Measurements from ENCODE around the gene C1orf226.

The C1orf226 gene

DNA sequence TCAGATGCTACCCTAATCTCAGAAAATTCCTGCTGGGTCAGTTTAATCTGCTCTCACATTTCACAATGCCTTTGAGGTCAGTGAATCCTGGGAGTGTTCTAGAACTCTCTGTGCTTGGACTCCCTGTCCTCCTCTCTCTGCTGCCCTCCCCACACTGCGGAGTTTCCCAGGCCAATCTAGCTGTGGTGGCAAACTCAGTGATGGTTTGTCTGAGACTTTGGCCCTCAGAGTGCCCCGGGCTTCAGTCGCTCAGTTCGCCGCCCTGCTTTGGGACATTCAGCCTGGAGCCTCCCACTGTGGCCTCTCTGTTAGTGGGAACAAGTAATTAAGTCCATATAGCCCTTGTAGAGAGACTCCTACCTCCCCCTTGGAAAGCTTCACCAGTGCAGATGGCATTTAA, 7.1 kb downstream of the C1orf226 start:
- ATAC-seq (replicated peaks; ENCODE audit: extremely low read depth, poor library complexity, severe bottlenecking), result no peak
- H3K27me3 Mint-ChIP-seq, result peaks cover 75% of the 10 kb centered on the region

DNA sequence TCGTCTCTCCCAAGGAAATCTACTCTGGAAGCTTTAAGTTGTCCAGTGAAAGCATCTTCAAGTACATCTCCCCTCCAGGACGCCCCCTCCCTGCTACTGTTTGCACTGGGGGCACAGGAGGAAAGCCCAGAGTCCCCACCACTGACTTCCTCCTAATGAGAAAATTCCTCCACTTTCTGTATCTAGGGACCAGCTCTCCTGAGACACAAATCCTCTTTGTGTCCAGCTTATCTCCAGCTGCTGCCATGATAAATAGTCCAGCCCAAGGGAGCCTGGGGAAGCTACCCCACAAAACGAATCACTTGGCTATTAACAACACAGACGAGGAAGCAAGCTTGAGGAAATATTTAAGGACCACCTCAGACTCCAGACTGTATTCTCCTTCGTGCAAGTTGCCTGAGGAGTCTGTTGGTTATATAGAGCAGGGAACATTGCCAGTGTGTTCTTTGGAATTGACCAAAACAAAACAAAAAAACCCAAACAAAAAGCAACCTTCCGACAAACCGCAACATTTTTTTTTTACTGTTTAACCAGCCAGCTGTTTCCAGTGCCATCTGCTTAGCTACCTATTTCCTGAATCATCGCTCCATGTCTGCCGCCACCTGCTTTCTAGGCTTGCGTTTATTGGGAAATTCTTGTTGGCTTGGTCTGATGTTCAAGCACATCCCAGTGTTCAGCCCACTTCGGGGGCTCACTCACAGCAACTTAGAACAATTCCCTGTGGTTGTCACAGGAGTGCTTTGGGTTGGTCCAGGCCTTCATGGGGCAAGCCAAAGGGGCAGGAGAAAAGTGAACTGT, 7.7 kb downstream of the C1orf226 start:
- ATAC-seq (replicated peaks; ENCODE audit: extremely low read depth, poor library complexity, severe bottlenecking), result no peak
- no peak for DNase-seq (ENCODE audit: low spot score in 2 of 2)
- no peak overlapping the region for H3K27ac Mint-ChIP-seq (ENCODE audit: low read depth)
- no peak overlapping the region for H3K4me3 Mint-ChIP-seq
- H3K4me1 Mint-ChIP-seq, result peaks cover 6% of the 10 kb centered on the region
- no peaks in the 10 kb centered on the region for H3K36me3 Mint-ChIP-seq (ENCODE audit: insufficient read depth)
- peaks cover 76% of the 10 kb centered on the region for H3K27me3 Mint-ChIP-seq
- H3K9me3 Mint-ChIP-seq, result no peaks in the 10 kb centered on the region

More for the DNA sequence above, 7.1 kb downstream of the C1orf226 start:
- Mint-ChIP-seq H3K9me3 (no peaks in the 10 kb centered on the region), H3K36me3 (ENCODE audit: insufficient read depth) (no peaks in the 10 kb centered on the region), H3K27ac (ENCODE audit: low read depth) (no peak overlapping the region), H3K4me3 (no peak overlapping the region), H3K4me1 (peaks cover 6% of the 10 kb centered on the region)
- no peak for DNase-seq (ENCODE audit: low spot score in 2 of 2)

DNA sequence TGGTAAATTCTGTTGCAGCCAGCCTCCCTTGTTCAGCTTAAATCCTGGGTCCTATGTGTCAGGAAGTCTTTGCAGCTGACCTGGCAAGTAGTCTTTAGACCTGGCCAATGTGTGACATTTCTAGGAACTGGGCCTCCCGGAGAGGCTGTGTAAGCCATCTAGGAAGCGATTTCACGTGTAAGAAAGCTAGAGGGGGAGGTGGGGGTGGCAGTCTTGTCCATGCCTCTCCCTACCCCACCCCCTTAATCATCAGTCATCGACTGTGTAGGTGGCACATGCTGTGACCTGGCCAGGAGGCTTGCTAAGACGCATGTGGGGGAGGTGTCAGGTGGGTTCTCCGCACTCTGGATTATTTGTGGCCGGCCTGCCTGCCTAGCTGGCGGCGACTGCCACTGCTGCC, 8.4 kb downstream of the C1orf226 start:
- peaks cover 6% of the 10 kb centered on the region for H3K4me1 Mint-ChIP-seq
- peaks cover 75% of the 10 kb centered on the region for H3K27me3 Mint-ChIP-seq

DNA sequence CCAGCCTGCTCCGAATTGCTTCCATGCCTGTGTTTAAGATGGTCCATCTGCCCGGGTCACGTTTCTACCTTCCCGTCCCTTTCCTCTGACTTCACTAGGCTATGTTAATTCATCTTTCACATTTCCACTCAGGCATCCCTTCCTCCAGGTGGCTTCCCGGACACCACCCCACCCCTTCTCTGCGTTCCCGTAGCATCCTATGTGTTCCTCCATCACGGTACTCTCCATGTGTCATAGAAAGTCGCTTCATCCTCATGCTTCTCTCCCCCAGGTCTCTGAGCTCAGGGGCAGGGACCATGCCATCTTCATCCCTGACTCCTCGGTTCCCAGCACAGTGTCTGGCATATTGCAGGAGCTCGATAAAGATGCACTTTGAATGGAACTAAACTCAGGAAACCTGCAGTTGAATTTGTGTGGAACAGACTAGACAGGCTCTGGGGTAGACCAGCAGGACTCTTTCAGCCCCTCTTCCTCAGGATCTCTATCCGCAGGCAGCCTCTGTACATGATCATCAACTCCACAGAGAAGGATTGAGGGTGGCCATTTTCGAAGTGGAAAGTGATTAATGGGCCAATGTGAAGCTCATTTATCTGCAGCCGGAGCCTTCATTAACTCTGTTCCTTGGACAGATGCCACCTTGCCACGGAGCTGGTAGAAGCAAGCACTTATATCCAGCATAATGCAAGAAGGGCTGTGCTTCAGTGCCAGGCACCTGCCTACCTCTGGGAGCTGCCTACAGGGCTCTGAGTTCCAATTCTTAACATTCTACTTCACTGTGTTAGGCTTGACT, 9.1 kb downstream of the C1orf226 start:
- H3K9me3 Mint-ChIP-seq, result no peaks in the 10 kb centered on the region
- no peak overlapping the region for H3K4me3 Mint-ChIP-seq
- no peak overlapping the region for H3K27ac Mint-ChIP-seq (ENCODE audit: low read depth)
- H3K36me3 Mint-ChIP-seq (ENCODE audit: insufficient read depth), result no peaks in the 10 kb centered on the region
- peaks cover 69% of the 10 kb centered on the region for H3K27me3 Mint-ChIP-seq
- H3K4me1 Mint-ChIP-seq, result peaks cover 6% of the 10 kb centered on the region
- DNase-seq (ENCODE audit: low spot score in 2 of 2) (no peak), ATAC-seq (replicated peaks; ENCODE audit: extremely low read depth, poor library complexity, severe bottlenecking) (no peak)

More for the DNA sequence above, 8.4 kb downstream of the C1orf226 start:
- DNase-seq (ENCODE audit: low spot score in 2 of 2), result no peak
- H3K4me3 Mint-ChIP-seq, result no peak overlapping the region
- ATAC-seq (replicated peaks; ENCODE audit: extremely low read depth, poor library complexity, severe bottlenecking), result no peak
- H3K9me3 Mint-ChIP-seq, result no peaks in the 10 kb centered on the region
- no peaks in the 10 kb centered on the region for H3K36me3 Mint-ChIP-seq (ENCODE audit: insufficient read depth)
- no peak overlapping the region for H3K27ac Mint-ChIP-seq (ENCODE audit: low read depth)

DNA sequence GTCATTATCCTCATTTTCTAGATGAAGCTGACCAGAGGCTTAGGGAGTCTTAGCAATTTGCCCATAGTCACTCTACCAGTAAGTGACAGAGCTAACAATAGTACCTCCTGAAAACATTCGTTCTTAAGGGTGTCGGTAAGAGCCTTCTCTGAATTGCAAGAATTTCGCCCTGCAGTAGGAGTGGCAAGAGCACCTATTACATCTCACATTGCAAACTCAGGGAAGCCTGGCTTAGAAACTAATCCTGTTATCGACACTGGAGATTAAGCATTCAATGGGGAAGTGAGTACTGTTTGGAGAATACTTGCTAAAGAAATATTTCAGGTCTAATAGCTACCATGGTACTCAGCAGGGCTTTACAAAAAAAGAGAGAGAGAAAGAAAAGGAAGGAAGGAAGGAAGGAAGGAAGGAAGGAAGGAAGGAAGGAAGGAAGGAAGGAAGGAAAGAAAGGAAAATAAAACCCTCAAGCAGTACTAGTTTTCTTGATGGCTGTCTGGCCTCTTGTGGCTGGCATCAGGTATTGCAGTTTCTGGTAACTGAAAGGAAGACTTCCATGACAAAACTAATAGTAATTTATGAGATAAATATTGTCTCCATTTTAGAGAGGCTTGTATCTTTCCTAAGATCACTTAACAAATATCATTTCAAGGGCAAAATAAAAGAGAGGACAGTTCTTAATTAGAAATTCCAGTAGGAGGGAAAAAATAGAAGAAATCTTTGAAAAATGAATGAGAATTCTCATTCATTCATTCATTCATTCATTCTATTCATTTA, 10.4 kb downstream of the C1orf226 start:
- no peak for DNase-seq (ENCODE audit: low spot score in 2 of 2)

DNA sequence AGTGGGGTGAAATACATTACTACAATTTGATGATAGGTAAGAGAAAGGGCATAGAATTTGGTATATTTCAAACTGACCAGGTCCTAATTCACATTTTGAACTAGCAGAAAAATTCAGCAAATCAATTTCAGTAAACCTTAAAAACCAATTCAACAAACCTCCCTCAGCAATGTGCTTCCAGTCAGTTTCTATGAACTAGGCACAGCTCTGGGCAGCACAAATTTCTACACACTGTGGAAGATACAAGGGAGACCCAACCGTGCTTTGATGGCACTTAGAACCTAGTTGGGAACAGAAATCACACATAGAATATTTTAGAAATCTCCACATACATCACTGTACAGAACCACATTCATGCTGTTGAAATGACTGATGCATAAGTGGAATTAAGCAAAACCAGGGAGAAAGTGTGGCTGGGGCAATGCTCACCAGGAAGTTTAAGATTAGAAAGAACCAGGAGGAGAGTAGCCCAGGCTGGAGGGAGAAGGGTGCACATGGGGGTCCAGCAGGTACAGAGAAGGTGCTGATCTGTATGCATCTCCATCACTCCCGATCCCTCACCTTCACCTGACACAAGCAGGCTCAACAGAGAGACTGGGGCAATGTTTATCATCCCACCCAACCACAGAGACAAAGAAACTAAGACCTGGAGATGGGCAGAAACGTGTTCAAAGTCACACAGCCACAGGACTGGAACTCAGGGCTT, 14.8 kb downstream of the C1orf226 start:
- Mint-ChIP-seq H3K4me1 (peaks cover 6% of the 10 kb centered on the region), H3K27ac (ENCODE audit: low read depth) (no peak overlapping the region), H3K36me3 (ENCODE audit: insufficient read depth) (peaks cover 1% of the 10 kb centered on the region), H3K4me3 (no peak overlapping the region), H3K27me3 (peaks cover 70% of the 10 kb centered on the region), H3K9me3 (no peaks in the 10 kb centered on the region)
- ATAC-seq (replicated peaks; ENCODE audit: extremely low read depth, poor library complexity, severe bottlenecking) (no peak), DNase-seq (ENCODE audit: low spot score in 2 of 2) (no peak)

More for the DNA sequence above, 10.4 kb downstream of the C1orf226 start:
- peaks cover 6% of the 10 kb centered on the region for H3K4me1 Mint-ChIP-seq
- H3K27me3 Mint-ChIP-seq, result peaks cover 66% of the 10 kb centered on the region
- no peaks in the 10 kb centered on the region for H3K9me3 Mint-ChIP-seq
- no peaks in the 10 kb centered on the region for H3K36me3 Mint-ChIP-seq (ENCODE audit: insufficient read depth)
- no peak overlapping the region for H3K4me3 Mint-ChIP-seq
- ATAC-seq (replicated peaks; ENCODE audit: extremely low read depth, poor library complexity, severe bottlenecking), result no peak
- H3K27ac Mint-ChIP-seq (ENCODE audit: low read depth), result no peak overlapping the region

DNA sequence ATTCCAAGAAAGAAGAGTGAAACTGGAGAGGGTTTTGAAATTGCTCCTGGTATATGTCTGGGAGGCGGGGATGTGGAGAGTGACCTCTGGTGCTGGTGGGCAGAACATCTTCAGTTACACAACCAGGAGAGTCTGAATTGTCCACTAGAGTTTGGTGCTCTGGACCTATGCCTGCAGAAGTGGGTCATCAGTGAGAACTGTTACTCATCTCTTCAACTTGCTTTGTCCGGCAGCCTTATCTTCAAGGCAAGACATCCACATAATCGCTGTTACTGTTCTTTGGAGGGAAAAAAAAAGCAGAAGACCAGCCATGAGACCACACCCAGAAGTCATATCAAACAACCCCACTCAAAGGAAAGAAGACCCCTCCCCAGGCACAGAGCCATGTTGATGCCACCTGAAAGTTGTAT, 15.5 kb downstream of the C1orf226 start:
- Mint-ChIP-seq H3K27ac (ENCODE audit: low read depth) (no peak overlapping the region), H3K27me3 (peaks cover 67% of the 10 kb centered on the region), H3K36me3 (ENCODE audit: insufficient read depth) (peaks cover 1% of the 10 kb centered on the region), H3K4me3 (no peak overlapping the region), H3K4me1 (peaks cover 2% of the 10 kb centered on the region), H3K9me3 (no peaks in the 10 kb centered on the region)
- no peak for DNase-seq (ENCODE audit: low spot score in 2 of 2)
- ATAC-seq (replicated peaks; ENCODE audit: extremely low read depth, poor library complexity, severe bottlenecking), result no peak

DNA sequence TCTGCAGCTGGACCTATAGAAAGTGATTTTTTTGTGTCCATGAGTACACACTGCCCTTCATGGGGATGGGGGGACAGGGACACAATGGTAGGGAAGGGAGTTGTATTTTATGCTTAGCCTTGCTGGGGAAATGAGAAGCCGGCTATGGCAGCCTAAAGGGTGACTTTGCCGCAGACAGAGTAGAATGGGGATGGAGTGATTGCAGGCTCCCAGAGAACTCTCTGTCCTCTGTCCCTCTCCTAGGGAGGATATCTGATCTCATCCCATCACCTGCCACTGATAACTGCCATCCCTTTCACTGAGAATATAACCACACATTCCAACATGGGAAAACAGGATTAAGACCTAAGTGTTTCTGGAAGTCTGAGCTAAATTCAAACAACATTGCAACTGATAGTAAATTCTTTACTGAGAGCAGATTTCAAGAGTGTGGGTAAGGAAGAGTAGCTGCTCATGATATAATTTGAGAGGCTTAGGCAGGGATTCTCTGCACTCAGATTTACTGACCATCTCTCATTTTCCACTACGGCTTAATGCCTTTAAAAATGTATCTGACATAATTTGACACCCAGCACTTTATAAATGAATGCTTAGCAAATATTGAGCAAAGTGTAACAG, 16.5 kb downstream of the C1orf226 start:
- H3K27ac Mint-ChIP-seq (ENCODE audit: low read depth), result no peak overlapping the region
- H3K4me3 Mint-ChIP-seq, result no peak overlapping the region
- H3K27me3 Mint-ChIP-seq, result peaks cover 66% of the 10 kb centered on the region
- no peaks in the 10 kb centered on the region for H3K4me1 Mint-ChIP-seq
- no peak for DNase-seq (ENCODE audit: low spot score in 2 of 2)
- H3K36me3 Mint-ChIP-seq (ENCODE audit: insufficient read depth), result peaks cover 1% of the 10 kb centered on the region
- H3K9me3 Mint-ChIP-seq, result no peaks in the 10 kb centered on the region
- ATAC-seq (replicated peaks; ENCODE audit: extremely low read depth, poor library complexity, severe bottlenecking), result no peak

DNA sequence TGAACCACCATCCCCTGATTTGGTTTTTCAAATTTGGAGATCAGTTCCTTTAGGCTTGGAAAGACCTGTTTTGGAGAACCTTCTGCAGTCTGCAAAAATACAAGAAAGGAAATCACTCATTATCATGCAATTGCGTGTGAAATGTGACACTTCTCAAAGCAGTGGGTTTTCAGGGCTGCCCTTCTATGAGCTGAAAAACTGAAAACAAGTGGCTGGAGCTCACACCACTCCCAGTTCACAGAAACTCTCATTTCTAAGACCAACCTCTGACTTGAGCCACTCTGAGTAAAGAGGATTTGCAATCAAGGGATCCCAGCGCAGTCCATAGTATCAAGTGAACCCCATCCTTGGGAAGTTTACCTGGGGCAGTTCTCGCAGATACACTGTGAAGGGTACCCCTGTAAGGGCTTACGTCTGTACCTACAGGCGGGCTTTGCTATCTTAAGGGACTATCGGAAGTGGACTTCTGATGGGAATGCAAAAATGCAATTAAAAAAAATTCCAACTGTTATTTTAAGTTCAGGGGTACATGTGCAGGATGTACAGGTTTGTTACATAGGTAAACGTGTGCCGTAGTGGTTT, 17.6 kb downstream of the C1orf226 start:
- H3K27ac Mint-ChIP-seq (ENCODE audit: low read depth), result no peak overlapping the region
- no peaks in the 10 kb centered on the region for H3K4me1 Mint-ChIP-seq
- H3K36me3 Mint-ChIP-seq (ENCODE audit: insufficient read depth), result peaks cover 1% of the 10 kb centered on the region
- DNase-seq (ENCODE audit: low spot score in 2 of 2) (no peak), ATAC-seq (replicated peaks; ENCODE audit: extremely low read depth, poor library complexity, severe bottlenecking) (no peak)
- H3K9me3 Mint-ChIP-seq, result no peaks in the 10 kb centered on the region
- peaks cover 69% of the 10 kb centered on the region for H3K27me3 Mint-ChIP-seq
- no peak overlapping the region for H3K4me3 Mint-ChIP-seq

DNA sequence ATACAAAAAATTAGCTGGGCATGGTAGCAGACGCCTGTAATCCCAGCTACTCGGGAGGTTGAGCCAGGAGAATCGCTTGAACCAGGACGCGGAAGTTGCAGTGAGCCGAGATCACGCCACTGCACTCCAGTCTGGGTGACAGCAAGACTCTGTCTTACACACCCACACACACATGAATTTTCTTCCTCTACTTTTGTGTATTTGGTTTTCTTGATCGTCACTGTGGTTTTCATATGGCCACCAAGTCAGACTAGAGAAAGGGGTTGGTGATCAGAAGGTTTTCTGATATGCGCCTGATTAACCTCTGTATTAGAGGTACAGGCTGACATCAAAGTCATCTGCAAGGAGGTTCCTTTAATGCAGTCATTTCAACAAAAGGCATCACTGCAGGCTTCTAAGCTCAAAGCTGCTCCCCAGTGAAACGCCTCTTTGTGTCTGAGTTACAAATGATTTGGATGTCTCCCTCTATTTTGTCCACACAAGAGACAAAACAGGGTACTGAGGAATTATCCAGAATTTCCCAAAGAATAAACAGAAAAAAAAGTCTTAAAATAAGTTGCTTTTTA, 19.3 kb downstream of the C1orf226 start:
- Mint-ChIP-seq H3K4me3 (no peak overlapping the region), H3K27me3 (peaks cover 69% of the 10 kb centered on the region), H3K4me1 (no peaks in the 10 kb centered on the region), H3K27ac (ENCODE audit: low read depth) (no peak overlapping the region), H3K9me3 (no peaks in the 10 kb centered on the region), H3K36me3 (ENCODE audit: insufficient read depth) (peaks cover 1% of the 10 kb centered on the region)
- ATAC-seq (replicated peaks; ENCODE audit: extremely low read depth, poor library complexity, severe bottlenecking), result no peak
- DNase-seq (ENCODE audit: low spot score in 2 of 2), result no peak

DNA sequence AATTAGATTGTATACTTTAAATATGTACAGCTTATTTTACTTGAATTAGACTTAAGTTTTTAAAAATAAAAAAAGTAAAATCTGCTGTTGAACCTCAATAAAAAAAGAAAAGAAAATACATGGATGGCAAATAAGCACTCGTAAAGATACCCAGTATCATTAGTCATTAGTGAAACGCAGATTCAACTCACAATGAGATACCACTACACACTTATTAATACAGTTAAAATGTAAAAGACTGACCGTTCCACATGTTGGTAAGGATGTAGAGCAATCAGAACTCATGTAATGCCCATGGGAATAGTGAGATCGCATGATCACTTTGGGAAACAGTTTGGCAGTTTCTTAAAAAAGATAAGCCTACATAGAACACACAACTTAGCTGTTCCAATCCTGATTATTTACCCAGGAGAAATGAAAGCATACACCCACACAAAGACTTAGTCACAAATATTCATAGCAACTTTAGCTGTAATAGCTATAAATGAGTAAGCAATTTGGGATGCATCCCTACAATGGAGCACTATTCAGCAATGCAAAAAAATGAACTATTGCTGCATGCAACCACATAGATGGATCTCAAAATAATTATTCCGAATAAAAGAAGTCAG, 23.1 kb downstream of the C1orf226 start:
- Mint-ChIP-seq H3K4me1 (no peaks in the 10 kb centered on the region), H3K27me3 (peaks cover 41% of the 10 kb centered on the region), H3K27ac (ENCODE audit: low read depth) (no peak overlapping the region), H3K36me3 (ENCODE audit: insufficient read depth) (peaks cover 1% of the 10 kb centered on the region), H3K9me3 (no peaks in the 10 kb centered on the region), H3K4me3 (no peak overlapping the region)
- no peak for ATAC-seq (replicated peaks; ENCODE audit: extremely low read depth, poor library complexity, severe bottlenecking)
- no peak for DNase-seq (ENCODE audit: low spot score in 2 of 2)
